ENCODE measurements around the gene SMIM33. TPM values are rescaled to one million over a fixed set of nuclear protein-coding genes. Genes with fewer than 3 reads are reported as not detected.

Gene SMIM33
- total RNA-seq, 4 donors from 2014 or later: not detected

DNA sequence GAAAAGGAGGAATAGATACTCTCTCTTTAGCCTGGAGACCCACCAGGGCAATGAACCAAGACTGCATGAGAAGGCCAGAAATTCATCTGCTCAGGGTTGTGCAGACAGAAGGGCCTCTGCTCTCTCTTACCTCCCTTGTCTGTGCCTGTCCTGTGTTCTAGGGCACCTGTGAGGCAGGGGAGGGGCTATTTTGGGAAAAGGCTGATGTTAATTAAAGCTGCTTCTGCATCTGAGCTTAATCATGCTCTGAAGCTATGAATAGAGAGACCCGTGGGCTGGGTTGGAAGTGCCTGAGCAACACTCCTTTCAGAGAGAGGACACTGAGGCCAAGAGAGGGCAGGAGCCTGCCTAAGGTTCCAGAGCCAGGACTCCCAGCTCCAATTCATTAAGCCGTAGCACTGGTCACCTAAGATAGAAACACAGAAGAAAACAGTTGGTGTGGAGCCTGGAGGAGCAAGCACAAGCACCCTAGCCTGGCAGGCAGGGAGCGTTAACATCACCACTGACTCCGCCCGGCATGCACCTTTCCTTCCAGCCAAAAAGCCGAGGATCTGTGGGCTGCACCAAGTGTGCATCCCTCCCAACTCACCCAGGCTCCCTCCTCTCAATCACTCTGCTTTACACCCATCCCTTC lies 43.2 kb downstream of the SMIM33 start:
- H3K27me3 ChIP-seq: no peaks in the 10 kb centered on the region
- no peaks in the 10 kb centered on the region for H3K36me3 ChIP-seq
- no peaks in the 10 kb centered on the region for H3K9me3 ChIP-seq
- TF ChIP-seq POLR2A (IDR thresholded peaks at IDR 0.05): no peak
- TF ChIP-seq, protein P1, sequence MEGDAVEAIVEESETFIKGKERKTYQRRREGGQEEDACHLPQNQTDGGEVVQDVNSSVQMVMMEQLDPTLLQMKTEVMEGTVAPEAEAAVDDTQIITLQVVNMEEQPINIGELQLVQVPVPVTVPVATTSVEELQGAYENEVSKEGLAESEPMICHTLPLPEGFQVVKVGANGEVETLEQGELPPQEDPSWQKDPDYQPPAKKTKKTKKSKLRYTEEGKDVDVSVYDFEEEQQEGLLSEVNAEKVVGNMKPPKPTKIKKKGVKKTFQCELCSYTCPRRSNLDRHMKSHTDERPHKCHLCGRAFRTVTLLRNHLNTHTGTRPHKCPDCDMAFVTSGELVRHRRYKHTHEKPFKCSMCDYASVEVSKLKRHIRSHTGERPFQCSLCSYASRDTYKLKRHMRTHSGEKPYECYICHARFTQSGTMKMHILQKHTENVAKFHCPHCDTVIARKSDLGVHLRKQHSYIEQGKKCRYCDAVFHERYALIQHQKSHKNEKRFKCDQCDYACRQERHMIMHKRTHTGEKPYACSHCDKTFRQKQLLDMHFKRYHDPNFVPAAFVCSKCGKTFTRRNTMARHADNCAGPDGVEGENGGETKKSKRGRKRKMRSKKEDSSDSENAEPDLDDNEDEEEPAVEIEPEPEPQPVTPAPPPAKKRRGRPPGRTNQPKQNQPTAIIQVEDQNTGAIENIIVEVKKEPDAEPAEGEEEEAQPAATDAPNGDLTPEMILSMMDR (IDR thresholded peaks at IDR 0.05): peak in 1 of 6 experiments; percentile 9
- 87 to 93% methylated on average over 6 of the region's 6 CpGs for WGBS, 2 donors
- H3K27ac ChIP-seq: no peak overlapping the region
- DNase-seq: no peak
- peaks cover 9 to 11% of the 10 kb centered on the region in 2 donors for H3K4me1 ChIP-seq
- intact Hi-C loops (cut with DNase I): loop anchor here (2.0 kb wide), 1 partner anchor 91 kb away; no protein-coding TSS in a partner anchor
- H3K4me3 ChIP-seq (replicated peaks in 1 of 3): no peak overlapping the region

DNA sequence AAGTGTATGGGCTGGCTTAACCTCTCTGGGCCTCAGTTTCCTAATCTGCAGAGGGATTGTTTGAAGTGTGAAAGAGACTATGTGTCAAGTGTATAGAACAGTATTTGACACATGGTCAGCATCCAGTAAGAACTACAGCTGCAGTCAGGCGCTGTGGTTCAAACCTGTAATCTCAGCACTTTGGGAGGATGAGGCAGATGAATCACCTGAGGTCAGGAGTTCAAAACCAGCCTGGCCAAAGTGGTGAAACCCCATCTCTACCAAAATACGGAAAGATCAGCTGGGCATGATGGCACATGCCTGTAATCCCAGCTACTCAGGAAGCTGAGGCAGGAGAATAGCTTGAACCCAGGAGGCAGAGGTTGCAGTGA lies 43.7 kb downstream of the SMIM33 start:
- no peak overlapping the region for H3K4me3 ChIP-seq (replicated peaks in 1 of 3)
- DNase-seq: no peak
- H3K27ac ChIP-seq: no peak overlapping the region
- H3K27me3 ChIP-seq: no peaks in the 10 kb centered on the region
- intact Hi-C loops (cut with DNase I): loop anchor here (2.0 kb wide), 1 partner anchor 92 kb away; no protein-coding TSS in a partner anchor
- no peaks in the 10 kb centered on the region for H3K9me3 ChIP-seq
- no peaks in the 10 kb centered on the region for H3K36me3 ChIP-seq
- H3K4me1 ChIP-seq: peaks cover 9 to 11% of the 10 kb centered on the region in 2 donors
- WGBS, 2 donors: 75 to 93% methylated on average over 2 of the region's 2 CpGs
- TF ChIP-seq, protein P1 (IDR thresholded peaks at IDR 0.05): no peak

DNA sequence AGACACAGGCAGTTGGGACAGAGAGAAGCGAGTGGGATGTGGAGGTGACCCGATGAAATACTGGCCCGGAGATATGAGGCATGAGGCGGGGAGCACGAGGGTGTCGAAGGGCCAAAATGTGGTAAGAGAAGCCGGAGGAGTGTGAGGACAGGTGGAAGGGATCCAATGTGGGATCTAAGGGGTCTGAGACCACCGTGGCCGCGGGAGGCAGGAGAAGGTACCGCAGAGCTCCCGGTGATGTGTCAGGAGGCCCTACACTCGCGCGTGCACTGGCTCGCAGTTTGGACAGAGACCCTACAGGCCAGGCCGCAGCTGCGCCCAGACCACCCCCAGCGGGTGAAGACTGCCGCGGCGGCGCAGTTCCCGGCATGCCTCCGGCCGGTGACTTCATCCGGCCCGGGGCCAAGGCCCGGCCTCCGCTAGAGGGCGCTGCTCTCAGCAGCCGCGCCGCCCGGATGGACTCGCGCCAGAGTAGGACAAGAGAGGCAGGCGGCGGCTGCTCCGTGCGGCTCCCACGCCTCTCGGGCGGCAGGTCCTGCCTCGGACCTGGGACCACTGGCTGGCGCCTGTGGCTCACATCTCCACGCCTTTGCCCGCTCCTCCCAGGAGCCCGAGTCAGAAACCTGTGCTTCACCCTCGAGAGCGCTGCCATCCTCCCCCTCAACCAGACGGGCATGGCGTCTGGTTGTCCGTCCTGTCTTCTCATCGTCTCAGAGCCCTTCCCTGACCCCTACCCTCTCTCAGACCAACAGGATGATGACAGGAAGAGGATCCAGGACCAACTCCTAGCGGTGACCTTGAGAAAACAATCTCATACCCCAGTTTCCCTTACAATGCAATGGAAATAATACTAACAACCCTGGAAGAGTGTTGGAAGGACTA lies 47.1 kb downstream of the SMIM33 start:
- peak overlapping the region; percentile 16 to 35 (median 32) for H3K4me3 ChIP-seq (replicated peaks in 1 of 3)
- peak overlapping the region; percentile 81 to 84 (median 84) for H3K27ac ChIP-seq
- no peaks in the 10 kb centered on the region for H3K9me3 ChIP-seq
- intact Hi-C loops (cut with DNase I): no loop called here
- TF ChIP-seq, protein P1 (IDR thresholded peaks at IDR 0.05): peak; percentile 72 to 99 (median 97)
- peak in 1 of 2 donors; percentile 58 for TF ChIP-seq POLR2A (IDR thresholded peaks at IDR 0.05)
- DNase-seq: peak; percentile 90 to 94
- no peaks in the 10 kb centered on the region for H3K27me3 ChIP-seq
- no peaks in the 10 kb centered on the region for H3K36me3 ChIP-seq
- peaks cover 9 to 11% of the 10 kb centered on the region in 2 donors for H3K4me1 ChIP-seq
- 14% methylated on average over 22 to 27 of the region's 56 CpGs for WGBS, 2 donors

Small RNA genes within 50 kb of the gene (small RNA-seq; reads per million reads assigned to genes)
- gene RNU5B-4P: not detected

Other genes starting within 250 kb of the SMIM33 start
- gene MATR3, start 177.3 kb upstream of the SMIM33 start, total RNA-seq: 100 to 1,000 TPM; 343 to 366 (median 354) TPM
- gene PAIP2, start 129.2 kb upstream of the SMIM33 start, total RNA-seq: 100 to 1,000 TPM in 3 of 4 donors, 10 to 100 TPM in 1; 92.7 to 136 (median 117) TPM
- gene SLC23A1, start 87.7 kb upstream of the SMIM33 start, total RNA-seq: not detected
- 1 to 10 TPM in 2 of 4 donors, not detected in 2; 1.1 to 6.0 TPM for gene MZB1, start 81.1 kb upstream of the SMIM33 start, total RNA-seq
- 1 to 10 TPM; 1.6 to 4.2 (median 1.9) TPM for gene PROB1, start 75.9 kb upstream of the SMIM33 start, total RNA-seq
- gene SPATA24, start 66.9 kb upstream of the SMIM33 start, total RNA-seq: 10 to 100 TPM in 1 of 4 donors, 1 to 10 TPM in 3; 6.5 to 14.2 (median 7.3) TPM
- 10 to 100 TPM in 3 of 4 donors, 1 to 10 TPM in 1; 7.9 to 21.0 (median 12.7) TPM for gene DNAJC18, start 31.5 kb upstream of the SMIM33 start, total RNA-seq
- 10 to 100 TPM; 26.7 to 46.2 (median 31.4) TPM for gene ECSCR, start 8.3 kb upstream of the SMIM33 start, total RNA-seq
- 10 to 100 TPM; 28.4 to 59.9 (median 38.6) TPM for gene STING1, start 11.8 kb downstream of the SMIM33 start, total RNA-seq
- 100 to 1,000 TPM in 2 of 4 donors, 10 to 100 TPM in 2; 72.4 to 125 (median 99.5) TPM for gene UBE2D2, start 90.3 kb downstream of the SMIM33 start, total RNA-seq
- gene CXXC5, start 177.3 kb downstream of the SMIM33 start, total RNA-seq: 10 to 100 TPM; 52.3 to 81.8 (median 62.6) TPM